ENCODE results near the gene EIF4EBP3. TPM values are rescaled to one million over a fixed set of nuclear protein-coding genes. Genes with fewer than 3 reads are reported as not detected.

EIF4EBP3 gene
- total RNA-seq, 2 experiments from 2014 or later: 12.7 to 15.1 TPM

GRCh38 chr5:140548300-140548688, 832 bp downstream of the EIF4EBP3 start:
- Mint-ChIP-seq H3K9me3 (no peaks in the 10 kb centered on the region), H3K36me3 (ENCODE audit: low read depth) (peaks cover 79% of the 10 kb centered on the region), H3K4me1 (ENCODE audit: low read depth) (peaks cover 44% of the 10 kb centered on the region), H3K4me3 (peak overlapping the region; percentile 96), H3K27me3 (no peaks in the 10 kb centered on the region), H3K27ac (peak overlapping the region; percentile 96)
- peak overlapping the region; percentile 88 to 89 for H3K27ac ChIP-seq (ENCODE audit: low read depth in 1 of 2, low read length in 2 of 2)
- DNase-seq: no peak
- intact Hi-C loops (cut with DNase I, micrococcal nuclease): loop anchor here (2.0 to 5.0 kb wide), 4 partner anchors 17 to 164 kb away; partner anchors contain the start of genes ANKHD1 (in 2 of the 2), APBB3 (in 1 of the 2), SLC35A4 (in 1 of the 2) and TMCO6 (in 1 of the 2)
- peak overlapping the region; percentile 79 for H3K4me3 ChIP-seq (ENCODE audit: low read length)
- no peaks in the 10 kb centered on the region for H3K27me3 ChIP-seq (ENCODE audit: control insufficient read depth in 1 of 2, insufficient read depth in 2 of 2, low read length in 2 of 2)
- ATAC-seq (ENCODE audit: poor library complexity): peak; percentile 10
- no peak for TF ChIP-seq CTCF (IDR thresholded peaks at IDR 0.05)
- H3K36me3 ChIP-seq (ENCODE audit: insufficient read depth, low read length): peaks cover 43% of the 10 kb centered on the region
- no peaks in the 10 kb centered on the region for H3K9me3 ChIP-seq (ENCODE audit: control insufficient read depth in 1 of 2, insufficient read depth in 1 of 2, low read length in 2 of 2)
- POLR2A ChIA-PET: interaction anchor here (0.9 to 5.0 kb wide), 18 partner anchors 8 to 163 kb away, joined by 3 to 87 read pairs (median 14); partner anchors contain the start of genes ANKHD1, APBB3, CD14 and HARS1
- CTCF ChIA-PET: interaction anchor here (1.1 to 3.5 kb wide), 15 partner anchors 9 to 172 kb away, joined by 3 to 22 read pairs (median 4); partner anchors contain the start of genes APBB3, CD14, IK and NDUFA2
- H3K4me1 ChIP-seq (ENCODE audit: insufficient read depth, low read length): peaks cover 31% of the 10 kb centered on the region

GRCh38 chr5:140548791-140549190, 1.3 kb downstream of the EIF4EBP3 start:
- DNase-seq (peak in 1 of 14 experiments; percentile 16), ATAC-seq (ENCODE audit: poor library complexity) (no peak)
- Mint-ChIP-seq H3K4me1 (ENCODE audit: low read depth) (peaks cover 49% of the 10 kb centered on the region), H3K9me3 (no peaks in the 10 kb centered on the region), H3K4me3 (peak overlapping the region; percentile 96), H3K27me3 (no peaks in the 10 kb centered on the region), H3K27ac (peak overlapping the region; percentile 96), H3K36me3 (ENCODE audit: low read depth) (peaks cover 79% of the 10 kb centered on the region)
- CTCF ChIA-PET: interaction anchor here (1.7 to 3.5 kb wide), 4 partner anchors 15 to 171 kb away, joined by 9 to 22 read pairs (median 14); partner anchors contain the start of genes APBB3, SLC35A4 and TMCO6
- Histone ChIP-seq H3K27ac (ENCODE audit: low read depth in 1 of 2, low read length in 2 of 2) (peak overlapping the region; percentile 88 to 89), H3K27me3 (ENCODE audit: control insufficient read depth in 1 of 2, insufficient read depth in 2 of 2, low read length in 2 of 2) (no peaks in the 10 kb centered on the region), H3K4me1 (ENCODE audit: insufficient read depth, low read length) (peaks cover 31% of the 10 kb centered on the region), H3K4me3 (ENCODE audit: low read length) (no peak overlapping the region), H3K9me3 (ENCODE audit: control insufficient read depth in 1 of 2, insufficient read depth in 1 of 2, low read length in 2 of 2) (no peaks in the 10 kb centered on the region), H3K36me3 (ENCODE audit: insufficient read depth, low read length) (peaks cover 43% of the 10 kb centered on the region)
- POLR2A ChIA-PET: interaction anchor here (1.1 to 5.0 kb wide), 12 partner anchors 9 to 163 kb away, joined by 4 to 87 read pairs (median 24); partner anchors contain the start of genes ANKHD1, APBB3, CD14 and HARS1
- TF ChIP-seq CTCF (IDR thresholded peaks at IDR 0.05): no peak
- intact Hi-C loops (cut with DNase I, micrococcal nuclease): loop anchor here (2.0 to 5.0 kb wide), 4 partner anchors 16 to 164 kb away; partner anchors contain the start of genes ANKHD1 (in 2 of the 2), APBB3 (in 1 of the 2), SLC35A4 (in 1 of the 2) and TMCO6 (in 1 of the 2)

- no peaks in the 10 kb centered on the region for H3K27me3 ChIP-seq (ENCODE audit: control insufficient read depth in 1 of 2, insufficient read depth in 2 of 2, low read length in 2 of 2)
- Mint-ChIP-seq H3K4me3 (peak overlapping the region; percentile 96), H3K4me1 (ENCODE audit: low read depth) (peaks cover 56% of the 10 kb centered on the region), H3K9me3 (no peaks in the 10 kb centered on the region), H3K36me3 (ENCODE audit: low read depth) (peaks cover 75% of the 10 kb centered on the region), H3K27ac (peak overlapping the region; percentile 96), H3K27me3 (no peaks in the 10 kb centered on the region)
- TF ChIP-seq CTCF (IDR thresholded peaks at IDR 0.05): no peak
- peaks cover 41% of the 10 kb centered on the region for H3K36me3 ChIP-seq (ENCODE audit: insufficient read depth, low read length)
- H3K4me3 ChIP-seq (ENCODE audit: low read length): no peak overlapping the region
- no peaks in the 10 kb centered on the region for H3K9me3 ChIP-seq (ENCODE audit: control insufficient read depth in 1 of 2, insufficient read depth in 1 of 2, low read length in 2 of 2)
- peak overlapping the region; percentile 42 to 88 for H3K27ac ChIP-seq (ENCODE audit: low read depth in 1 of 2, low read length in 2 of 2)
- POLR2A ChIA-PET: interaction anchor here (2.3 to 5.0 kb wide), 7 partner anchors 8 to 162 kb away, joined by 16 to 87 read pairs (median 37); partner anchors contain the start of genes ANKHD1, APBB3, IK and NDUFA2
- no peak for ATAC-seq (ENCODE audit: poor library complexity)
- peak in 4 of 14 experiments; percentile 26 to 64 (median 48) for DNase-seq
- intact Hi-C loops (cut with DNase I, micrococcal nuclease): loop anchor here (2.0 to 5.0 kb wide), 4 partner anchors 15 to 163 kb away; partner anchors contain the start of genes ANKHD1 (in 2 of the 2), APBB3 (in 1 of the 2), SLC35A4 (in 1 of the 2) and TMCO6 (in 1 of the 2)
- CTCF ChIA-PET: interaction anchor here (3.5 kb wide), 1 partner anchor 86 kb away, joined by 18 read pairs; no protein-coding TSS in a partner anchor
- peaks cover 31% of the 10 kb centered on the region for H3K4me1 ChIP-seq (ENCODE audit: insufficient read depth, low read length)
These were observed 2.0 kb downstream of the EIF4EBP3 start for GRCh38 chr5:140549237-140550144.
